Activated CD8-positive, alpha-beta memory T cell treated with anti-CD3 and anti-CD28 coated beads, Interleukin-2, amount 10 ng/mL, durations not matched to agents 7 days and 5 days (primary cell): Measurements from ENCODE around the gene GNB1L. TPM values are rescaled to one million over a fixed set of nuclear protein-coding genes. Genes with fewer than 3 reads are reported as not detected.
"Not testable (repeated sequence)": the region's sequence is repeated elsewhere in the genome, so short reads cannot be mapped to it uniquely, and the experiment has no call there.

Source experiments
- ATAC-seq: fragments of 150-1000 bp; cut with Tn5 transposase; one replicate; pipeline ENCODE4 v1.10.0; 2021; ENCODE audit warnings: moderate library complexity
- CTCF ChIA-PET: fragments of 350-600 bp; sonication (Branson Sonifier 250); formaldehyde crosslinking; loops from one replicate; lab custom pipeline; 2021; ENCODE audit warnings: antibody characterized with exemption; lab: Charles Lee
- DNase-seq: peaks from one replicate; pipeline ENCODE4 v3.0.0-alpha.2; 2020
- H3K27ac Mint-ChIP-seq: one replicate; pipeline ENCODE4 v1.8.0; 2021; ENCODE audit warnings: mild to moderate bottlenecking, mixed read lengths
- H3K27me3 Mint-ChIP-seq: one replicate; pipeline ENCODE4 v1.8.0; 2021; ENCODE audit warnings: mixed read lengths
- H3K36me3 Mint-ChIP-seq: one replicate; pipeline ENCODE4 v1.8.0; 2021; ENCODE audit warnings: mild to moderate bottlenecking, mixed read lengths
- H3K4me1 Mint-ChIP-seq: one replicate; pipeline ENCODE4 v1.8.0; 2021; ENCODE audit warnings: mixed read lengths
- H3K4me3 Mint-ChIP-seq: one replicate; pipeline ENCODE4 v1.8.0; 2021; ENCODE audit warnings: mild to moderate bottlenecking, moderate library complexity, mixed read lengths
- H3K9me3 Mint-ChIP-seq: one replicate; pipeline ENCODE4 v1.8.0; 2022; ENCODE audit warnings: low read depth, mixed read lengths
- total RNA-seq, 2 experiments: library from RNA; stranded (reverse); gene quantifications; one replicate each; pipeline ENCODE4 v1.2.3, GENCODE V29; 2021

Gene GNB1L
- total RNA-seq, 2 experiments from 2014 or later = 13.7 to 14.7 TPM

- H3K9me3 Mint-ChIP-seq = peaks cover 3% of the 10 kb centered on the region
- no peaks in the 10 kb centered on the region for H3K27me3 Mint-ChIP-seq
- CTCF ChIA-PET = no interaction called here
- DNase-seq (no peak), ATAC-seq (no peak)
- no peak overlapping the region for H3K27ac Mint-ChIP-seq
- H3K36me3 Mint-ChIP-seq = peaks cover 2% of the 10 kb centered on the region
- no peak overlapping the region for H3K4me3 Mint-ChIP-seq
- H3K4me1 Mint-ChIP-seq = no peaks in the 10 kb centered on the region
Measured at GRCh38 chr22:19797086-19798002, 57.3 kb downstream of the GNB1L start.

- no peak for DNase-seq
- no peaks in the 10 kb centered on the region for H3K27me3 Mint-ChIP-seq
- no peak overlapping the region for H3K27ac Mint-ChIP-seq
- no peak overlapping the region for H3K4me3 Mint-ChIP-seq
- CTCF ChIA-PET = no interaction called here
- H3K4me1 Mint-ChIP-seq = no peaks in the 10 kb centered on the region
- ATAC-seq = no peak
- peaks cover 2% of the 10 kb centered on the region for H3K36me3 Mint-ChIP-seq
- H3K9me3 Mint-ChIP-seq = peaks cover 3% of the 10 kb centered on the region
Measured at GRCh38 chr22:19796160-19796559, 58.5 kb downstream of the GNB1L start.

- H3K9me3 Mint-ChIP-seq = peaks cover 3% of the 10 kb centered on the region
- DNase-seq = no peak
- H3K27ac Mint-ChIP-seq = no peak overlapping the region
- CTCF ChIA-PET = no interaction called here
- no peaks in the 10 kb centered on the region for H3K4me1 Mint-ChIP-seq
- no peak overlapping the region for H3K4me3 Mint-ChIP-seq
- ATAC-seq = no peak
- H3K27me3 Mint-ChIP-seq = no peaks in the 10 kb centered on the region
- H3K36me3 Mint-ChIP-seq = peaks cover 2% of the 10 kb centered on the region
Measured at GRCh38 chr22:19795617-19796008, 59.1 kb downstream of the GNB1L start.

GRCh38 chr22:19793661-19794310 is 60.9 kb downstream of the GNB1L start:
- Mint-ChIP-seq H3K4me3 (no peak overlapping the region), H3K36me3 (peaks cover 5% of the 10 kb centered on the region), H3K27me3 (no peaks in the 10 kb centered on the region), H3K27ac (no peak overlapping the region), H3K4me1 (no peaks in the 10 kb centered on the region), H3K9me3 (peaks cover 3% of the 10 kb centered on the region)
- ATAC-seq (no peak), DNase-seq (no peak)
- CTCF ChIA-PET = no interaction called here

- Mint-ChIP-seq H3K4me3 (no peak overlapping the region), H3K27ac (no peak overlapping the region), H3K36me3 (peaks cover 5% of the 10 kb centered on the region), H3K27me3 (no peaks in the 10 kb centered on the region), H3K9me3 (peaks cover 3% of the 10 kb centered on the region), H3K4me1 (no peaks in the 10 kb centered on the region)
- ATAC-seq (no peak), DNase-seq (no peak)
- CTCF ChIA-PET = interaction anchor here (1.1 kb wide), 1 partner anchor 63 kb away, joined by 3 read pairs; no protein-coding TSS in a partner anchor
Measured at GRCh38 chr22:19793161-19793560, 61.5 kb downstream of the GNB1L start.

- not testable (repeated sequence) for H3K36me3 Mint-ChIP-seq, H3K4me3 Mint-ChIP-seq, H3K27me3 Mint-ChIP-seq, H3K9me3 Mint-ChIP-seq, H3K4me1 Mint-ChIP-seq, ATAC-seq, H3K27ac Mint-ChIP-seq, DNase-seq
- CTCF ChIA-PET = interaction anchor here (1.1 kb wide), 1 partner anchor 62 kb away, joined by 3 read pairs; no protein-coding TSS in a partner anchor
Measured at GRCh38 chr22:19792383-19792896, 62.2 kb downstream of the GNB1L start.

DNA sequence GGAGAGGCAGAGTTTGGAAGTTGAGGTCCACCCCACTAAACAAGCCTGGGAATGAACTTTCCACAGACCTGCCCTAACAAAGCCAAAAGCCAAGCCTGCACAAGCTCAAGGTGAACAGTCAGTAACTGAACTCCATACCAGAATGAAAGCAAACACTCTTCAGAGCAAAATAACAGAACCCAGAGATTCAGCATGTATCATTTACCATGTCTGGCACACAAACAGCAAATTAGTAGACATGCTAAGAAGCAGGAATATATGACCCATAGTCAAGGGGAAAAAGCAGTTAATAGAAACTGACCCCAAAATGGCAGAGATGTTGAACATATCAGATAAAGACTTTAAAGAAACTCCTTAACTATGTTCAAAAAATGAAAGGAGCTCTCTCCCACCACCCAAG is 62.8 kb downstream of the GNB1L start:
- DNase-seq = no peak
- ATAC-seq = no peak
- Mint-ChIP-seq H3K27me3 (no peaks in the 10 kb centered on the region), H3K4me1 (no peaks in the 10 kb centered on the region), H3K9me3 (peaks cover 3% of the 10 kb centered on the region), H3K36me3 (peaks cover 5% of the 10 kb centered on the region), H3K27ac (no peak overlapping the region), H3K4me3 (no peak overlapping the region)
- CTCF ChIA-PET = no interaction called here

DNA sequence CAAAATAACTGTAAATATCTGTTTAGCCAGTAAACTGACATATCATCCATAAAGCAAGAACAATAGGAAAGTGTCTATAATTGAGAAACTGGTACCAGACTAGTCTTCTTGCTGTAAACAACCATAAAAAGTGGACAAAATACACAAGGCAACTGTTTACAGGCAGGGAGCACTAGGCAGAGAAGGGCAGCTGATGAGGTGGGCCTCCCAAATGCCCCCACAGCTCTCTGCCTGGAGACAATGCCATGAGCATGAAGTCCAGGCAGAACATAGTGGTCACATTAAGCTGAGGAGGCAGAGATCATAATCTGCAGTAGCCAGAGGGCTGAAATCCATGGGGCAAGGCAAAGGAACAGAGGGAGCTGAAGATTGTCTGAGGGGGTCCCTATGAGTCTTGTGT is 63.4 kb downstream of the GNB1L start:
- H3K27ac Mint-ChIP-seq = no peak overlapping the region
- H3K9me3 Mint-ChIP-seq = peaks cover 3% of the 10 kb centered on the region
- CTCF ChIA-PET = no interaction called here
- DNase-seq = no peak
- no peaks in the 10 kb centered on the region for H3K4me1 Mint-ChIP-seq
- no peak overlapping the region for H3K4me3 Mint-ChIP-seq
- no peaks in the 10 kb centered on the region for H3K27me3 Mint-ChIP-seq
- H3K36me3 Mint-ChIP-seq = peaks cover 5% of the 10 kb centered on the region
- ATAC-seq = no peak

DNA sequence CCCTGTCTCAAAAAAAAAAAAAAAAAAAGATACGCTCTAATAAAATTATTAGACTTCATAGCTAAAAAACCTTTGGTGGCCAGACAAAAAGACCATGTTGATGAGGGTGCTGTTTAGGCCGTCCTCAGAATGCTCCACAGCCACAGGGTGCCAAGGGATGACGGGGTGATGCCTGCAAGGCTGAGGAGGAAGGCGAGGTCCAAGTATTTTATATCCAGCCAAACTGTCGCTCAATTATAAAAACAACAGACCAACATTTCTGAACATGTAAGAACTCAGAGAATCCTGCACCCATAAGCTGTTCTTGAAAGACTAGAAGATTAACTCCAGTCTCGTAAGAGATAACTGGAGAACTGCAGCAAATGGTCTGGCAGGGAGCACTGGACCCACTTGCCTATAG is 64.8 kb downstream of the GNB1L start:
- ATAC-seq = no peak
- Mint-ChIP-seq H3K27me3 (no peaks in the 10 kb centered on the region), H3K9me3 (peaks cover 3% of the 10 kb centered on the region), H3K27ac (no peak overlapping the region), H3K36me3 (peaks cover 5% of the 10 kb centered on the region), H3K4me3 (no peak overlapping the region), H3K4me1 (no peaks in the 10 kb centered on the region)
- CTCF ChIA-PET = no interaction called here
- no peak for DNase-seq

- no peaks in the 10 kb centered on the region for H3K4me1 Mint-ChIP-seq
- H3K27ac Mint-ChIP-seq = no peak overlapping the region
- DNase-seq (no peak), ATAC-seq (no peak)
- CTCF ChIA-PET = no interaction called here
- H3K27me3 Mint-ChIP-seq = no peaks in the 10 kb centered on the region
- peaks cover 5% of the 10 kb centered on the region for H3K36me3 Mint-ChIP-seq
- no peak overlapping the region for H3K4me3 Mint-ChIP-seq
- peaks cover 3% of the 10 kb centered on the region for H3K9me3 Mint-ChIP-seq
Measured at GRCh38 chr22:19789406-19789805, 65.3 kb downstream of the GNB1L start.

DNA sequence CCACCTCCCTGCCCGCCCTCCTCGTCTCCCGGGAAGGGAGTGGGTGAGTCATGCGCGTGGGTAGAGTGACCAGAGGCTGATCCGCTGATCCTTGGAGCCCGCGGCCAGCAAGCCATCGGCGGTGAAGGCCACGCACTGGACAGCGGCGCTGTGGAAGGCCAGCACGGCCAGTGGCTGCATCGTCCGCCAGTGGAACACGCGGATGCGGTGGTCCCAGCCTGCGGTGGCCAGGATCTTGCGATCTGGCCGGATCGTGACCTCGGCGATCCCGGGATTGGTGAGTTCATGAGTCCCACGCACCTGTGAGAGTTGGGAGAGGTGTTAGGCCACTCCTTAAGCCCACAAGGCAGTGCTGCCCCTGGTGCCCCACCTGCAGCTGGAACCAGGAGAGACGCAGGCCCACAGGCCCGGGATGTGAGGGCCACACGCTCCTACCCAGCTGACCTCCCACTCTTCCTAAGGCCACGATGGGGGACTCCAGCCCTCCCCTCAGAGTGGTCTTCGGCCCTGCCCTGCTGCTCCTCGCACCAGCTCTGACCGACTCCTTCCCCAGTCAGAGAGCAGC is 65.9 kb downstream of the GNB1L start:
- Mint-ChIP-seq H3K4me1 (no peaks in the 10 kb centered on the region), H3K27me3 (no peaks in the 10 kb centered on the region), H3K4me3 (no peak overlapping the region), H3K9me3 (peaks cover 3% of the 10 kb centered on the region), H3K27ac (no peak overlapping the region), H3K36me3 (peaks cover 5% of the 10 kb centered on the region)
- ATAC-seq (no peak), DNase-seq (no peak)
- CTCF ChIA-PET = no interaction called here

DNA sequence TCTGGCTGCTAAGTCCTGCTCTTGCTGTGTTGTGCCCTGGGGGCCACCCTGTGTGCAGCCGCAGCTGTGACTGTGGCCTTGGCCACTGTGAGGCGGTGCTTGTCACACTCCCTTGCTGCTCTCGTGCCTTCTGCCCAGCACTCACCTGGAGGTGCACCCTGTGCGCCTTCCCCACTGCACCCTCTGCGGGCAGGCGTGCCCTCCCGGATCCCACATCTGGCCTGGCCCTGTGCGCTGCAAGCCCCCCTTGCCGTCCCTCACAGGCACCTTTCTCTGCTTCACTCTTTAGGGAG is 66.9 kb downstream of the GNB1L start:
- no peak for DNase-seq
- H3K4me1 Mint-ChIP-seq = no peaks in the 10 kb centered on the region
- no peaks in the 10 kb centered on the region for H3K27me3 Mint-ChIP-seq
- H3K27ac Mint-ChIP-seq = no peak overlapping the region
- H3K36me3 Mint-ChIP-seq = peaks cover 5% of the 10 kb centered on the region
- no peaks in the 10 kb centered on the region for H3K9me3 Mint-ChIP-seq
- CTCF ChIA-PET = no interaction called here
- H3K4me3 Mint-ChIP-seq = no peak overlapping the region
- no peak for ATAC-seq

GRCh38 chr22:19786959-19787848 is 67.5 kb downstream of the GNB1L start:
- Mint-ChIP-seq H3K27me3 (no peaks in the 10 kb centered on the region), H3K4me3 (no peak overlapping the region), H3K27ac (no peak overlapping the region), H3K9me3 (no peaks in the 10 kb centered on the region), H3K4me1 (no peaks in the 10 kb centered on the region), H3K36me3 (peaks cover 3% of the 10 kb centered on the region)
- CTCF ChIA-PET = no interaction called here
- DNase-seq = no peak
- no peak for ATAC-seq
